ENCODE measurements around the gene DDI1. TPM values are rescaled to one million over a fixed set of nuclear protein-coding genes. Genes with fewer than 3 reads are reported as not detected.
A peak's percentile ranks its signal among the peaks of the same experiment; 100 is the strongest.

The DDI1 gene
- total RNA-seq, 3 donors from 2014 or later, result not detected

- TF ChIP-seq CTCF (IDR thresholded peaks at IDR 0.05), result no peak
- no peak overlapping the region for H3K4me3 ChIP-seq
- no peaks in the 10 kb centered on the region for H3K9me3 ChIP-seq
- no peak for DNase-seq
- H3K36me3 ChIP-seq (ENCODE audit: low read depth), result no peaks in the 10 kb centered on the region
- intact Hi-C loops (cut with DNase I, micrococcal nuclease), result no loop called here
- no peak for ATAC-seq
- H3K4me1 ChIP-seq (ENCODE audit: low read depth), result no peaks in the 10 kb centered on the region
Observed at GRCh38 chr11:104064034-104064630, 27.7 kb downstream of the DDI1 start.

- Histone ChIP-seq H3K9me3 (no peaks in the 10 kb centered on the region), H3K36me3 (ENCODE audit: low read depth) (no peaks in the 10 kb centered on the region), H3K4me1 (ENCODE audit: low read depth) (no peaks in the 10 kb centered on the region), H3K4me3 (no peak overlapping the region)
- DNase-seq, result no peak
- ATAC-seq, result no peak
- TF ChIP-seq CTCF (IDR thresholded peaks at IDR 0.05), result no peak
- intact Hi-C loops (cut with DNase I, micrococcal nuclease), result no loop called here
Observed at GRCh38 chr11:104067534-104067933, 31.1 kb downstream of the DDI1 start.

- DNase-seq (no peak), ATAC-seq (peak; percentile 49)
- Histone ChIP-seq H3K4me3 (no peak overlapping the region), H3K9me3 (no peaks in the 10 kb centered on the region), H3K4me1 (ENCODE audit: low read depth) (no peaks in the 10 kb centered on the region), H3K36me3 (ENCODE audit: low read depth) (no peaks in the 10 kb centered on the region)
- intact Hi-C loops (cut with DNase I, micrococcal nuclease), result no loop called here
- TF ChIP-seq CTCF (IDR thresholded peaks at IDR 0.05), result no peak
Observed at GRCh38 chr11:104073950-104074705, 37.7 kb downstream of the DDI1 start.

GRCh38 chr11:104075091-104075490 lies 38.7 kb downstream of the DDI1 start:
- H3K4me1 ChIP-seq (ENCODE audit: low read depth), result no peaks in the 10 kb centered on the region
- TF ChIP-seq CTCF (IDR thresholded peaks at IDR 0.05), result no peak
- intact Hi-C loops (cut with DNase I, micrococcal nuclease), result no loop called here

GRCh38 chr11:104075706-104076105 lies 39.3 kb downstream of the DDI1 start:
- DNase-seq, result no peak
- intact Hi-C loops (cut with DNase I, micrococcal nuclease), result no loop called here
- Histone ChIP-seq H3K36me3 (ENCODE audit: low read depth) (no peaks in the 10 kb centered on the region), H3K4me3 (no peak overlapping the region), H3K9me3 (no peaks in the 10 kb centered on the region), H3K4me1 (ENCODE audit: low read depth) (no peaks in the 10 kb centered on the region)
- ATAC-seq, result no peak
- TF ChIP-seq CTCF (IDR thresholded peaks at IDR 0.05), result no peak

More at GRCh38 chr11:104075091-104075490, 38.7 kb downstream of the DDI1 start:
- Histone ChIP-seq H3K4me3 (no peak overlapping the region), H3K36me3 (ENCODE audit: low read depth) (no peaks in the 10 kb centered on the region), H3K9me3 (no peaks in the 10 kb centered on the region)
- no peak for DNase-seq
- no peak for ATAC-seq
